Measurements from ENCODE around the gene TNFRSF8.

Gene TNFRSF8

GRCh38 chr1:12174924-12175810, 112.1 kb downstream of the TNFRSF8 start:
- no peak overlapping the region for H3K4me3 ChIP-seq (ENCODE audit: low read depth, low read length)
- TF ChIP-seq CTCF (IDR thresholded peaks at IDR 0.05; ENCODE audit: low read depth, low read length, missing control alignments), result no peak
- DNase-seq (ENCODE audit: low read depth), result no peak

- TF ChIP-seq CTCF (IDR thresholded peaks at IDR 0.05; ENCODE audit: low read depth, low read length, missing control alignments), result no peak
- H3K4me3 ChIP-seq (ENCODE audit: low read depth, low read length), result no peak overlapping the region
- DNase-seq (ENCODE audit: low read depth), result no peak
Observed at GRCh38 chr1:12176298-12177118, 113.4 kb downstream of the TNFRSF8 start.

GRCh38 chr1:12177156-12177998, 114.3 kb downstream of the TNFRSF8 start:
- no peak for DNase-seq (ENCODE audit: low read depth)
- H3K4me3 ChIP-seq (ENCODE audit: low read depth, low read length), result no peak overlapping the region
- TF ChIP-seq CTCF (IDR thresholded peaks at IDR 0.05; ENCODE audit: low read depth, low read length, missing control alignments), result no peak

GRCh38 chr1:12177999-12178441, 114.9 kb downstream of the TNFRSF8 start:
- H3K4me3 ChIP-seq (ENCODE audit: low read depth, low read length), result no peak overlapping the region
- TF ChIP-seq CTCF (IDR thresholded peaks at IDR 0.05; ENCODE audit: low read depth, low read length, missing control alignments), result no peak
- no peak for DNase-seq (ENCODE audit: low read depth)

- no peak for DNase-seq (ENCODE audit: low read depth)
- no peak overlapping the region for H3K4me3 ChIP-seq (ENCODE audit: low read depth, low read length)
- no peak for TF ChIP-seq CTCF (IDR thresholded peaks at IDR 0.05; ENCODE audit: low read depth, low read length, missing control alignments)
Observed at GRCh38 chr1:12178511-12178910, 115.4 kb downstream of the TNFRSF8 start.

- no peak for TF ChIP-seq CTCF (IDR thresholded peaks at IDR 0.05; ENCODE audit: low read depth, low read length, missing control alignments)
- DNase-seq (ENCODE audit: low read depth), result no peak
- no peak overlapping the region for H3K4me3 ChIP-seq (ENCODE audit: low read depth, low read length)
Observed at GRCh38 chr1:12179111-12179519, 116.0 kb downstream of the TNFRSF8 start.

Measured in GM12864 (cell line).